Skin of body (tissue), 2 donors: ENCODE measurements around the gene COL1A2. TPM values are rescaled to one million over a fixed set of nuclear protein-coding genes. Genes with fewer than 3 reads are reported as not detected.

Experiments used
- DNase-seq: peaks from one replicate; lab custom pipeline; 2025; lab: John Stamatoyannopoulos, UW
- total RNA-seq: library from RNA; depleted of rRNA; stranded (reverse); fragments of >200 nt; gene quantifications from one replicate; pipeline ENCODE4 v1.2.3, GENCODE V29; 2014

COL1A2 gene
- total RNA-seq, 1 donor from 2014 or later = 8,355 TPM

DNA sequence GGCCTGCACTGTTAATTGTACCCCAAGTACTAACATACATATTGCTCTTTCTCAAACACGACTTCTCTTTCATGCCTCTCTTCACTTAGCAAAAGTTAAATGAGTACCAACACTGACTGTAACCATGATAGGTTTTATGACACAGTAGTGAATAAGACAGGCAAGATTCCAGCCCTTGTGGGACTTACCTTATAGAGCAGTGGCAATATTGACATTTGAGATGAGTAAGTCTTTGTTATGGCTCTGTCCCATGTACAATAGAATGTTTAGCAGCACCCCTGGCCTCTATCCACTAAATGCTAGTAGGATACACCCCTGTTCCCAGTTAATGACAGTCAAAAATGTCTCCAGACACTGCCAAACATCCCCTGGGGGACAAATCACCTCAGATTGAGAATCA, 11.9 kb upstream of the COL1A2 start:
- no peak for DNase-seq

GRCh38 chr7:94384315-94384714, 10.4 kb upstream of the COL1A2 start:
- no peak for DNase-seq

- DNase-seq = no peak
These were observed 8.3 kb upstream of the COL1A2 start for GRCh38 chr7:94386416-94386815.

- DNase-seq = no peak
These were observed 6.2 kb upstream of the COL1A2 start for GRCh38 chr7:94388540-94388939.

DNA sequence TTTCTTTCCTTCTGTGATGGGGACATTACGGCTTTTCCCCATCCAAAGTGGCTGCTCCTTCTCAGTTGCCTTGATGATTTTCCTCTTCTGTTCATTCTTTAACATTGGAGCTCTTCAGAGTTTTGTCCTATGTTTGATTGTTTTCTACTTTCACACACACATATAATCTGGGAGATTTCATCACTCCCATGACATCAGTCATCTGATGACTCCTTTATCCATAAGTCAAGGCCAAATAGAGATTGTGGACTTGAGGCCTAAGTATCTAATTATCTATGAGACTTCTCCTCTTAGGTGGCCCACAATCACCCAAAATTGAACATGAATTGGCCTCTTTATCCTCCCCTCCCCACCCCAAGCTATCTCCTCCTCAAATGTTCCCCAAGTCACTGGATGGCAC, 5.3 kb upstream of the COL1A2 start:
- no peak for DNase-seq

DNA sequence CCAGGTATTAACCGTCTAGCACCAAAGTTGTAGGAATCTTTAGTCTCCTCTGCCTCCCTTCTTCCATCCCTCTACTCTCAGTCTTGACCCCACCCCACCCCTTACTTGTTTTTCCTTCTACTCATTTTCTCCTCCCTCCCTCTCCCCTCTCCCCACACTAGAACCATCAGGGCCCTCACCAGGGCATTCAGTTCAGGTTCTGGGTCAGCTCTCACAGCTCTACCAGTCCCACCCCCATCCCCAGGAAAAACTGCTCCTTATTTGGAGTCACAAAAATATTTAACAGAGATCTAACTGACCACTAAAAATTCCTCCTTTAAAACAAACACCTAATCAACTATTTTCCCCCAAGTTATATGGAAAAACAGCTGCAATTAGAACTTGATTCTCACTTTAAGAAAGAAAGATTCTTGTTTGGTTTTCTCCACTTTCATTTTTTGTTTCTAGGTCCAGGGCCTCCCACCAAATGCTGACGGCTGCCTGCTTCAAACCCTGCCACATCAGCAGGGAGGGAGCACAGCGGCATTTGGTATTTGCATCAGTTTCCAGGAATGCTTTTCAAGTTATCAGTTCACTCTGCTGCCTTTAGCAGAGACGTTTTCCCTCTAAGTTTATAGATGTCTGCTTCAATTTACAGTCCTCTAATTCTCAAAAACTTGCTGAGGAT, 2.8 kb upstream of the COL1A2 start:
- peak; percentile 79 for DNase-seq

DNA sequence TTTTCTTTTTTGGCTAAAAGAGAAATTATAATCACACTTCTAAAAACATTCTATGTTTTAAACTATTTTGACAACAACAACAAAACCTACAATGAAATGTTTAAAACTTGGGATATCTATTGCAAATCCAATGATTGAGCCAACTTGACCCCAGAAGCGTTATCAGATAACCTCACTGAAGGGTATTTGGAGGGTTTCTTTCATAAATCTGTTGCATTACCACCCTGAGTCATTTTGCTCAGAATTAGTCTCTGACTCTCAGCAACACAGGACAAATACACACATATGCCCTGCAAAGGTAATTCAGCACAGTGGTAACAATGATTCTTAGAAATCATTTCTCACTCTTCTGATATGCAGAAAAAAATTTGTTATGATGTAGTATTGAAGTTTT, 2.3 kb upstream of the COL1A2 start:
- no peak for DNase-seq

DNA sequence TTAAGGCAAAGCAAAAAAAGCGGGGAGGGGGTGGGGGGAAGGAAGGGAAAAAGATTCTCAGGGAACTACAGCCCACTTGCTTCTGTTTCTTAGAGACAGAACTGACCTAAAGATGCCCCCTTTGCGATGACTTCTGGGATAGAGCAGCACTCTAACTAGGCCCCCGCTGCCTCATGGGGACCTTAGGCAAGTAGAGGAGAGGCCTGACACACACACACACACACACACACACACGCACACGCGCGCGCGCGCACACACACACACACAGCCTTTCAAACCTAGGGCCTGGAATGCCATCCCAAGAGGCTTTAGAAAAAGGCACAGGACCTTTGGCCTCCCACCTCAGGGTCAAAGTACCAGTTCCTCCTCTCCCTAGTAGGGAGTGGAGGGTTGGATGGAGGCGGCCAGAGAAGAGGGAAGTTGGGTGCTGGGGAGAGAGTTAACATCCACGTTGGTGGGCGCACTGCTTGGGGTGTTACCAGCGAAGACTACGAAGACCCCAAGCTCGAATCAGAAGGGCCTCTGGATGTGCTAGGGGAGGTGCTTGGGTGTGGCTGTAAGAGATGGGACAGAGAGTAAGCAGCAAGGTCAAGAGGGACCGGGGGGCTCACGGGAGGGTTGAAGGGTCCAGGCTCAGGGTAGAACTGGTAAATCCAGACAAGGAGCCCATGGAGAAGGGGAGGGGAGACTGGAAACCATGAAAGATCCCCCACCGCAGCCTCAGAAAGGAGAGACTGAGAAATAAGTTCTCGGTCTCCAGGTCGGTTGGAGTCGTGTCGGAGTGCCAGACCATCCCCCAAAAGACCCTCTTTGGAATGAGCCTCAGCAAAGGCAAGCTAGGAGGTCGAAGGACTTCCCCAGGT, 1.2 kb upstream of the COL1A2 start:
- peak; percentile 83 for DNase-seq

DNA sequence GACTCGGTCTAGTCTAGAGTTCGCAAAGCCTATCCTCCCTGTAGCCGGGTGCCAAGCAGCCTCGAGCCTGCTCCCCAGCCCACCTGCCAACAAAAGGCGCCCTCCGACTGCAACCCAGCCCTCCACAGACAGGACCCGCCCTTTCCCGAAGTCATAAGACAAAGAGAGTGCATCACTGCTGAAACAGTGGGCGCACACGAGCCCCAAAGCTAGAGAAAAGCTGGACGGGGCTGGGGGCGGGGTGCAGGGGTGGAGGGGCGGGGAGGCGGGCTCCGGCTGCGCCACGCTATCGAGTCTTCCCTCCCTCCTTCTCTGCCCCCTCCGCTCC, 622 bp upstream of the COL1A2 start:
- DNase-seq = peak; percentile 95

DNA sequence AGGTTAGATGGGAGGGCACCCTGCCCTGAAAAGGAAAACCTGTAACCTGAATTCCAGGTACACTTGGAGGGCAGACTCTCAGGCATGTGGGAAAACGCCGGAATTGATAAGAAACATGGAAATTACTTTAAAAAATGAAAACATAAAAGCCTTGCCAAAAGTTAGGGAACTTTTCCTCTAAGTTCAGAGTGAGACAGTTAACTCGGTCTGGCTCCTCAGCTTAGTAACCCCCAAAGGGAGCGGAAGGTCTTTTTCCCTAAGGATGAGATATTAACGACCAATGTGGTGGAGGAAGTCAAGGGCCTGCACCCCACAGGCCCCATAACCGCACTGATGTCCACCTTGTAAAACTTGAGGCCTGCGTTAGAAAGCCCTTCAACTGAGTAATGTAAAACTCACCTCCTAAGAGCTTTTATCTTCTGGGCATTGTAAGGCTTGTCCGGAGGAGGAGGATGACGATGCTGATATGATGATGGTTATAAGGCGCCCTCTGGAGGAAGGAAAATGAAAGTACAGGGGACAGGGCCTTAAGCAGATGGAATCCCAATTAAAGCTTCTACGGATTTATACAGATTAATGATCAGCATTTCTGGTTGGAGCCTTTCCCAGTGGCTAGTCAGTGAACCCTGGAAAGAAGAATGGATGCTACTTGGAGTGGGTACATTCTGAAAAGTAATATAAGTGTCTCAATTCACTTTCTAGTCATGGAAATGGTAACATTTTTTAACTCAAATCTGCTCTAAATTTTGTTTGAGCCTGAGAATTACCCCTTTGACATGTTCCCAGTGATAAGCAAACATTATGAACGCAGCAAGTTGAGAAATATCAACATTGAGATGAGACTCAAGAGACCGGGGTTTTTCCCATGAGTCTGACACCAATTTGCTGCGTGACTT, 694 bp downstream of the COL1A2 start:
- DNase-seq = peak; percentile 92

GRCh38 chr7:94396037-94396431, 1.3 kb downstream of the COL1A2 start:
- peak; percentile 87 for DNase-seq

- peak; percentile 83 for DNase-seq
These were observed 1.9 kb downstream of the COL1A2 start for GRCh38 chr7:94396596-94396995.

GRCh38 chr7:94397722-94398121, 3.0 kb downstream of the COL1A2 start:
- DNase-seq = no peak

DNA sequence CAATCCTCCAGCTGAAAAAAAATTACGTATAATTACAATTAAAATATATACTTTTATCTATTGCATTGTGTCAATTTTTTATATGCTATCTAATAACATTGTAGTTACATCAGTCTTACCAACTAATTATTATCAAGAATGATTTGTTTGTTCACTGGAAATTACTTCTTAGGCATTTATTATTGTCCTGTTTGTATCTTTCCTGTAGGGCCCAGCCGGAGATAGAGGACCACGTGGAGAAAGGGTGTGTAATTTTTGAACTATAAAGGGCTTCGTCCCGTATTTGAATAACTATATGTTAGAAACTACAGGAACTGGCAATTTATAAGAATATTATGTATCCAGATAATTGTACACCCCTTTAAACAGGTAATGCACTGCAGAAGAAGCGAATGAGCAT, 4.1 kb downstream of the COL1A2 start:
- no peak for DNase-seq

GRCh38 chr7:94400022-94400421, 5.3 kb downstream of the COL1A2 start:
- DNase-seq = no peak

GRCh38 chr7:94400643-94401427, 6.1 kb downstream of the COL1A2 start:
- DNase-seq = no peak

- DNase-seq = no peak
These were observed 6.7 kb downstream of the COL1A2 start for GRCh38 chr7:94401428-94401814.

- no peak for DNase-seq
These were observed 8.9 kb downstream of the COL1A2 start for GRCh38 chr7:94403546-94403945.

DNA sequence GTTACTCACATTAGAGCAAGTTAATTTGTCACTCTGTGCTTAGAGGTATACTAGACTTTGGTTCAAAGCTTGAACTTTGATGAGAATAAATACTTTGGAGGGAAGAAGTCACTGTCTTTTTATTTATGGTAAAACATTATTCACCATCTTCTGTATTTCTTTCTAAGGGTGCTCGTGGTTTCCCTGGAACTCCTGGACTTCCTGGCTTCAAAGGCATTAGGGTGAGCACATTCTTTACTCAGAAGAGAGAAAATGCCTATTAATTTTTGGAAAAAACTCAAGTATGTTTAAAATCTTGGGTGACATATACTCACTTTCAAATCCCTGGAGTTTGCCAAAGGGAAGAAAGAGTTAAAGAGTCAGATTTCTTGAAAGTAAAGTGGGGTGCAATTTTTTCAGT, 10.8 kb downstream of the COL1A2 start:
- no peak for DNase-seq

- no peak for DNase-seq
These were observed 12.0 kb downstream of the COL1A2 start for GRCh38 chr7:94406696-94407095.

GRCh38 chr7:94409200-94409948, 14.7 kb downstream of the COL1A2 start:
- no peak for DNase-seq
